SK-N-SH (cell line): ENCODE results near the gene DOCK10. TPM values are rescaled to one million over a fixed set of nuclear protein-coding genes. Genes with fewer than 3 reads are reported as not detected.

ENCODE experiments used
- CTCF ChIA-PET: fragments of 300-600, 350-600 bp; formaldehyde crosslinking; extraction: SDS; loops from one replicate; lab custom pipeline; 2021; lab: Yijun Ruan, JAX
- POLR2A ChIA-PET: fragments of 350-600 bp; sonication (Branson Sonifier 250); formaldehyde crosslinking; extraction: SDS; loops from one replicate; lab custom pipeline; 2020; ENCODE audit warnings: antibody characterized with exemption, inconsistent platforms; lab: Yijun Ruan, JAX
- DNase-seq: peaks from one replicate; pipeline ENCODE4 v3.0.0; 2012
- H2AFZ ChIP-seq: fragments of 200-600 bp; sonication (generic); 2 replicates; pipeline ENCODE4 v1.8.1; 2016; ENCODE audit warnings: antibody characterized with exemption, mild to moderate bottlenecking, low read depth
- H3F3A ChIP-seq: fragments of 200-600 bp; sonication (generic); replicated peaks from 2 replicates; pipeline ENCODE3; 2016; ENCODE audit warnings: antibody characterized with exemption, mild to moderate bottlenecking; ENCODE audit not compliant: insufficient read depth
- H3K27ac ChIP-seq, 2 experiments: fragments of 200-500 bp in 1 of 2; fragments of 200-600 bp in 1 of 2; sonication (Bioruptor generic) in 1 of 2; sonication (generic), shearing (Covaris generic) in 1 of 2; 2 replicates each; pipeline versions ENCODE4 v1.5.1 to v1.6.1; 2014 to 2016; ENCODE audit warnings: low read depth in 2 of 2, inconsistent platforms in 1 of 2, low read length in 1 of 2, mild to moderate bottlenecking in 1 of 2, mixed read lengths in 1 of 2
- H3K27me3 ChIP-seq: fragments of 200-600 bp; sonication (generic), shearing (Covaris generic); 2 replicates; pipeline ENCODE4 v1.6.1; 2016; ENCODE audit warnings: mixed run types; ENCODE audit not compliant: insufficient read depth
- H3K36me3 ChIP-seq, 2 experiments: fragments of 200-500 bp in 1 of 2; fragments of 200-600 bp in 1 of 2; sonication (Bioruptor generic) in 1 of 2; sonication (generic) in 1 of 2; replicated peaks in 1 of 2; 2 replicates each; pipeline versions ENCODE3 to v1.5.1; 2014 to 2016; ENCODE audit warnings: low read length in 1 of 2, mild to moderate bottlenecking in 1 of 2; ENCODE audit not compliant: insufficient read depth in 2 of 2, control insufficient read depth in 1 of 2
- H3K4me1 ChIP-seq, 2 experiments: fragments of 200-500 bp in 1 of 2; fragments of 200-600 bp in 1 of 2; sonication (Bioruptor generic) in 1 of 2; sonication (generic), shearing (Covaris generic) in 1 of 2; 2 replicates each; pipeline versions ENCODE4 v1.5.1 to v1.6.1; 2014 to 2016; ENCODE audit warnings: low read depth in 1 of 2, low read length in 1 of 2, mixed run types in 1 of 2; ENCODE audit not compliant: insufficient read depth in 2 of 2, control insufficient read depth in 1 of 2
- H3K4me2 ChIP-seq: fragments of 200-600 bp; sonication (generic), shearing (Covaris generic); 2 replicates; pipeline ENCODE4 v1.6.1; 2017; ENCODE audit warnings: mixed run types
- H3K4me3 ChIP-seq, 2 experiments: fragments of 200-500 bp in 1 of 2; fragments of 200-600 bp in 1 of 2; sonication (Bioruptor generic) in 1 of 2; sonication (generic), shearing (Covaris generic) in 1 of 2; 2 replicates each; pipeline versions ENCODE4 v1.5.1 to v1.8.1; 2014 to 2016; ENCODE audit warnings: low read depth in 2 of 2, inconsistent platforms in 1 of 2, low read length in 1 of 2, mild to moderate bottlenecking in 1 of 2, mixed read lengths in 1 of 2, moderate library complexity in 1 of 2
- H3K79me2 ChIP-seq: fragments of 200-600 bp; sonication (generic); 2 replicates; pipeline ENCODE4 v1.8.1; 2017; ENCODE audit warnings: mild to moderate bottlenecking; ENCODE audit not compliant: insufficient read depth
- H3K9ac ChIP-seq: fragments of 200-600 bp; sonication (generic); 2 replicates; pipeline ENCODE4 v1.6.1; 2017; ENCODE audit warnings: mixed run types
- H3K9me2 ChIP-seq: fragments of 200-600 bp; sonication (generic); 2 replicates; pipeline ENCODE4 v1.6.1; 2017; ENCODE audit warnings: mixed run types
- H3K9me3 ChIP-seq: fragments of 200-600 bp; sonication (generic); 2 replicates; pipeline ENCODE4 v1.6.1; 2017; ENCODE audit warnings: mixed run types, mild to moderate bottlenecking, moderate library complexity
- H4K20me1 ChIP-seq: fragments of 200-600 bp; sonication (generic); 2 replicates; pipeline ENCODE4 v1.6.1; 2017; ENCODE audit warnings: mild to moderate bottlenecking, mixed run types; ENCODE audit not compliant: insufficient read depth
- CHD2 ChIP-seq: fragments of 150-350 bp; IDR thresholded peaks from 2 replicates; pipeline ENCODE4 v1.6.1; 2018; ENCODE audit warnings: low read length; ENCODE audit not compliant: partially characterized antibody
- CTCF ChIP-seq: fragments of 200-600 bp; sonication (generic); IDR thresholded peaks from 2 replicates; pipeline ENCODE4 v1.6.1; 2017; ENCODE audit warnings: antibody characterized with exemption, mild to moderate bottlenecking, moderate library complexity
- ELF1 ChIP-seq: IDR thresholded peaks from 2 replicates; pipeline ENCODE4 v1.4.0; 2012
- EP300 ChIP-seq, 2 experiments: IDR thresholded peaks; 2 replicates each; pipeline versions ENCODE4 v1.4.0 to v1.6.1; 2012; ENCODE audit warnings: borderline replicate concordance in 1 of 2, low read depth in 1 of 2, low read length in 1 of 2
- EZH2phosphoT487 ChIP-seq: fragments of 200-600 bp; sonication (generic); IDR thresholded peaks from 2 replicates; pipeline ENCODE4 v1.6.1; 2017; ENCODE audit warnings: low read depth, mixed run types, mild to moderate bottlenecking, antibody characterized with exemption, moderate library complexity, borderline replicate concordance
- FOXJ3 ChIP-seq: sonication (generic); formaldehyde crosslinking; IDR thresholded peaks from 2 replicates; pipeline ENCODE4 v1.5.1; 2020; ENCODE audit warnings: mild to moderate bottlenecking, missing genetic modification reagents
- FOXM1 ChIP-seq: IDR thresholded peaks from 2 replicates; pipeline ENCODE4 v1.4.0; 2012; ENCODE audit warnings: low read depth, mild to moderate bottlenecking
- GATA2 ChIP-seq: sonication (generic); formaldehyde crosslinking; IDR thresholded peaks from 2 replicates; pipeline ENCODE4 v1.5.0; 2020; ENCODE audit warnings: mild to moderate bottlenecking, missing genetic modification reagents
- JUND ChIP-seq: IDR thresholded peaks from 2 replicates; pipeline ENCODE4 v1.4.0; 2012
- RAD21 ChIP-seq: IDR thresholded peaks from 2 replicates; pipeline ENCODE4 v1.6.1; 2012; ENCODE audit warnings: mild to moderate bottlenecking, low read length
- REST ChIP-seq: IDR thresholded peaks from 2 replicates; pipeline ENCODE4 v1.6.1; 2012; ENCODE audit warnings: mild to moderate bottlenecking, low read depth, low read length, moderate library complexity
- SIN3A ChIP-seq: IDR thresholded peaks from 2 replicates; pipeline ENCODE4 v1.6.1; 2012; ENCODE audit warnings: low read depth, mild to moderate bottlenecking, low read length, moderate library complexity, borderline replicate concordance
- TCF12 ChIP-seq: IDR thresholded peaks from 2 replicates; pipeline ENCODE4 v1.4.0; 2012
- WGBS: methylation state at CpG from one replicate; pipeline ENCODE4 v1.1.6; 2017; ENCODE audit warnings: low lambda C conversion rate; 5-methylcytosine and 5-hydroxymethylcytosine counted together
- polyA plus RNA-seq, 3 experiments: library from polyadenylated mRNA; depleted of rRNA; stranded (reverse); fragments of >200 nt; gene quantifications; 2 replicates each; pipeline ENCODE4 v1.2.3, GENCODE V29; 2012
- TF ChIP-seq, protein P1 (sequence below): IDR thresholded peaks from 2 replicates; pipeline ENCODE4 v1.4.0; 2012; ENCODE audit warnings: low read depth, borderline replicate concordance
- TF ChIP-seq, protein P2 (sequence below): IDR thresholded peaks from 2 replicates; pipeline ENCODE4; 2012

DOCK10 gene
- polyA plus RNA-seq, 1 of the 3 experiments (the other 2 are of a cell fraction): 24.1 TPM

GRCh38 chr2:224786848-224787247, 255.4 kb downstream of the DOCK10 start:
- Histone ChIP-seq H3K27me3 (no peaks in the 10 kb centered on the region), H3K9ac (no peak overlapping the region), H3K4me1 (no peaks in the 10 kb centered on the region), H3K4me3 (no peak overlapping the region), H3K27ac (no peak overlapping the region), H3K36me3 (peaks cover 36 to 73% of the 10 kb centered on the region in 2 experiments), H3K4me2 (no peak overlapping the region), H3K9me3 (no peaks in the 10 kb centered on the region), H3F3A (no peaks in the 10 kb centered on the region), H3K79me2 (no peaks in the 10 kb centered on the region), H4K20me1 (no peaks in the 10 kb centered on the region), H2AFZ (no peak overlapping the region), H3K9me2 (no peaks in the 10 kb centered on the region)
- TF ChIP-seq JUND: no peak
- TF ChIP-seq, protein P1, sequence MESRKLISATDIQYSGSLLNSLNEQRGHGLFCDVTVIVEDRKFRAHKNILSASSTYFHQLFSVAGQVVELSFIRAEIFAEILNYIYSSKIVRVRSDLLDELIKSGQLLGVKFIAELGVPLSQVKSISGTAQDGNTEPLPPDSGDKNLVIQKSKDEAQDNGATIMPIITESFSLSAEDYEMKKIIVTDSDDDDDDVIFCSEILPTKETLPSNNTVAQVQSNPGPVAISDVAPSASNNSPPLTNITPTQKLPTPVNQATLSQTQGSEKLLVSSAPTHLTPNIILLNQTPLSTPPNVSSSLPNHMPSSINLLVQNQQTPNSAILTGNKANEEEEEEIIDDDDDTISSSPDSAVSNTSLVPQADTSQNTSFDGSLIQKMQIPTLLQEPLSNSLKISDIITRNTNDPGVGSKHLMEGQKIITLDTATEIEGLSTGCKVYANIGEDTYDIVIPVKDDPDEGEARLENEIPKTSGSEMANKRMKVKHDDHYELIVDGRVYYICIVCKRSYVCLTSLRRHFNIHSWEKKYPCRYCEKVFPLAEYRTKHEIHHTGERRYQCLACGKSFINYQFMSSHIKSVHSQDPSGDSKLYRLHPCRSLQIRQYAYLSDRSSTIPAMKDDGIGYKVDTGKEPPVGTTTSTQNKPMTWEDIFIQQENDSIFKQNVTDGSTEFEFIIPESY: no peak
- TF ChIP-seq REST: no peak
- TF ChIP-seq SIN3A: no peak
- TF ChIP-seq TCF12: no peak
- TF ChIP-seq ELF1: no peak
- no peak for TF ChIP-seq EP300 (IDR thresholded peaks at IDR 0.05; ENCODE audit: borderline replicate concordance in 1 of 2, low read depth in 1 of 2, low read length in 1 of 2)
- no peak for TF ChIP-seq RAD21
- no peak for TF ChIP-seq CTCF
- no peak for TF ChIP-seq FOXJ3 (CRISPR knock-in tag)
- TF ChIP-seq EZH2phosphoT487: no peak
- TF ChIP-seq GATA2 (CRISPR knock-in tag): no peak
- TF ChIP-seq CHD2: no peak
- TF ChIP-seq, protein P2, sequence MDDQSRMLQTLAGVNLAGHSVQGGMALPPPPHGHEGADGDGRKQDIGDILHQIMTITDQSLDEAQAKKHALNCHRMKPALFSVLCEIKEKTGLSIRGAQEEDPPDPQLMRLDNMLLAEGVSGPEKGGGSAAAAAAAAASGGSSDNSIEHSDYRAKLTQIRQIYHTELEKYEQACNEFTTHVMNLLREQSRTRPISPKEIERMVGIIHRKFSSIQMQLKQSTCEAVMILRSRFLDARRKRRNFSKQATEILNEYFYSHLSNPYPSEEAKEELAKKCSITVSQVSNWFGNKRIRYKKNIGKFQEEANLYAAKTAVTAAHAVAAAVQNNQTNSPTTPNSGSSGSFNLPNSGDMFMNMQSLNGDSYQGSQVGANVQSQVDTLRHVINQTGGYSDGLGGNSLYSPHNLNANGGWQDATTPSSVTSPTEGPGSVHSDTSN: no peak
- TF ChIP-seq FOXM1: no peak
- 98% methylated on average over 7 of the region's 7 CpGs for WGBS
- ChIA-PET CTCF (no interaction called here), POLR2A (no interaction called here)
- DNase-seq: no peak
